NCI-H510A (cell line): ENCODE results near the gene TNN.
"Not testable (repeated sequence)": the region's sequence is repeated elsewhere in the genome, so short reads cannot be mapped to it uniquely, and the experiment has no call there.

Experiments
- DNase-seq: peaks from one replicate; lab custom pipeline; 2025; lab: John Stamatoyannopoulos, UW

TNN gene

GRCh38 chr1:175108331-175108820, 40.7 kb downstream of the TNN start:
- not testable (repeated sequence) for DNase-seq

GRCh38 chr1:175114996-175115395, 47.4 kb downstream of the TNN start:
- no peak for DNase-seq

GRCh38 chr1:175116210-175116798, 48.7 kb downstream of the TNN start:
- DNase-seq: no peak

- no peak for DNase-seq
Observed at GRCh38 chr1:175116903-175117302, 49.3 kb downstream of the TNN start.

- DNase-seq: no peak
Observed at GRCh38 chr1:175118375-175119367, 51.0 kb downstream of the TNN start.

GRCh38 chr1:175120511-175120910, 52.9 kb downstream of the TNN start:
- DNase-seq: no peak

- DNase-seq: no peak
Observed at GRCh38 chr1:175124861-175125260, 57.2 kb downstream of the TNN start.

GRCh38 chr1:175126347-175126746, 58.7 kb downstream of the TNN start:
- DNase-seq: no peak

GRCh38 chr1:175127565-175127964, 59.9 kb downstream of the TNN start:
- no peak for DNase-seq

- no peak for DNase-seq
Observed at GRCh38 chr1:175128523-175128922, 60.9 kb downstream of the TNN start.

GRCh38 chr1:175129182-175129581, 61.5 kb downstream of the TNN start:
- DNase-seq: no peak

- DNase-seq: no peak
Observed at GRCh38 chr1:175129644-175129996, 62.0 kb downstream of the TNN start.

- no peak for DNase-seq
Observed at GRCh38 chr1:175129997-175130648, 62.5 kb downstream of the TNN start.

- no peak for DNase-seq
Observed at GRCh38 chr1:175130649-175131045, 63.0 kb downstream of the TNN start.

- no peak for DNase-seq
Observed at GRCh38 chr1:175131095-175131494, 63.5 kb downstream of the TNN start.

- DNase-seq: no peak
Observed at GRCh38 chr1:175132436-175132835, 64.8 kb downstream of the TNN start.

GRCh38 chr1:175133673-175134435, 66.2 kb downstream of the TNN start:
- no peak for DNase-seq

GRCh38 chr1:175134500-175134899, 66.9 kb downstream of the TNN start:
- no peak for DNase-seq

GRCh38 chr1:175136246-175136645, 68.6 kb downstream of the TNN start:
- DNase-seq: no peak

- DNase-seq: no peak
Observed at GRCh38 chr1:175137369-175137768, 69.7 kb downstream of the TNN start.

GRCh38 chr1:175138579-175138978, 70.9 kb downstream of the TNN start:
- no peak for DNase-seq
